WTC11 (cell line): ENCODE data around the gene SRPRB.

ENCODE experiments used
- ARID4B ChIP-seq: sonication (generic); formaldehyde crosslinking; IDR thresholded peaks from 2 replicates; pipeline ENCODE4 v1.8.0; 2023; ENCODE audit warnings: missing genetic modification reagents, mild to moderate bottlenecking, borderline replicate concordance
- CTCF ChIP-seq: fragments of 200-600 bp; IDR thresholded peaks from 2 replicates; pipeline ENCODE4 v1.8.0; 2022; ENCODE audit warnings: antibody characterized with exemption
- E2F4 ChIP-seq: sonication (generic); formaldehyde crosslinking; IDR thresholded peaks from 2 replicates; pipeline ENCODE4 v1.8.1; 2022; ENCODE audit warnings: low read depth, mild to moderate bottlenecking, moderate library complexity, missing genetic modification reagents, borderline replicate concordance
- FOXP1 ChIP-seq: sonication (generic); formaldehyde crosslinking; IDR thresholded peaks from 2 replicates; pipeline ENCODE4 v1.8.0; 2022; ENCODE audit warnings: missing genetic modification reagents, mild to moderate bottlenecking, moderate library complexity, borderline replicate concordance
- MYBL2 ChIP-seq: sonication (generic); formaldehyde crosslinking; IDR thresholded peaks from 2 replicates; pipeline ENCODE4 v1.8.1; 2023; ENCODE audit warnings: mild to moderate bottlenecking, moderate library complexity, missing genetic modification reagents
- NR2C2 ChIP-seq: sonication (generic); formaldehyde crosslinking; IDR thresholded peaks from 2 replicates; pipeline ENCODE4 v1.8.0; 2022; ENCODE audit warnings: mild to moderate bottlenecking, missing genetic modification reagents
- TF ChIP-seq, protein P1 (sequence below): sonication (generic); formaldehyde crosslinking; IDR thresholded peaks from 2 replicates; pipeline ENCODE4 v1.8.1; 2022; ENCODE audit warnings: mild to moderate bottlenecking, moderate library complexity, missing genetic modification reagents

- TF ChIP-seq CTCF = no peak
- TF ChIP-seq, protein P1, sequence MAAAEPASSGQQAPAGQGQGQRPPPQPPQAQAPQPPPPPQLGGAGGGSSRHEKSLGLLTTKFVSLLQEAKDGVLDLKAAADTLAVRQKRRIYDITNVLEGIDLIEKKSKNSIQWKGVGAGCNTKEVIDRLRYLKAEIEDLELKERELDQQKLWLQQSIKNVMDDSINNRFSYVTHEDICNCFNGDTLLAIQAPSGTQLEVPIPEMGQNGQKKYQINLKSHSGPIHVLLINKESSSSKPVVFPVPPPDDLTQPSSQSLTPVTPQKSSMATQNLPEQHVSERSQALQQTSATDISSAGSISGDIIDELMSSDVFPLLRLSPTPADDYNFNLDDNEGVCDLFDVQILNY (CRISPR knock-in tag) = no peak
- no peak for TF ChIP-seq E2F4 (CRISPR knock-in tag)
- TF ChIP-seq FOXP1 (CRISPR knock-in tag) = no peak
- TF ChIP-seq NR2C2 (CRISPR knock-in tag) = no peak
- no peak for TF ChIP-seq ARID4B (CRISPR knock-in tag)
- TF ChIP-seq MYBL2 (CRISPR knock-in tag) = no peak
These were observed 9.8 kb downstream of the SRPRB start for GRCh38 chr3:133815386-133815785.
